DOHH2 (cell line): ENCODE results near the gene BCAR3.

Source experiments
- EZH2phosphoT487 ChIP-seq: fragments of 200-600 bp; sonication (generic); IDR thresholded peaks from 2 replicates; pipeline ENCODE4 v1.6.1; 2017; ENCODE audit warnings: borderline replicate concordance, mild to moderate bottlenecking, antibody characterized with exemption, low read length, moderate library complexity, mixed read lengths
- TF ChIP-seq, protein P1 (sequence below): fragments of 200-600 bp; sonication (generic); IDR thresholded peaks from one replicate; pipeline ENCODE4 v1.5.1; 2014; ENCODE audit warnings: antibody characterized with exemption, mild to moderate bottlenecking, low read depth, low read length; ENCODE audit not compliant: poor library complexity, severe bottlenecking

DNA sequence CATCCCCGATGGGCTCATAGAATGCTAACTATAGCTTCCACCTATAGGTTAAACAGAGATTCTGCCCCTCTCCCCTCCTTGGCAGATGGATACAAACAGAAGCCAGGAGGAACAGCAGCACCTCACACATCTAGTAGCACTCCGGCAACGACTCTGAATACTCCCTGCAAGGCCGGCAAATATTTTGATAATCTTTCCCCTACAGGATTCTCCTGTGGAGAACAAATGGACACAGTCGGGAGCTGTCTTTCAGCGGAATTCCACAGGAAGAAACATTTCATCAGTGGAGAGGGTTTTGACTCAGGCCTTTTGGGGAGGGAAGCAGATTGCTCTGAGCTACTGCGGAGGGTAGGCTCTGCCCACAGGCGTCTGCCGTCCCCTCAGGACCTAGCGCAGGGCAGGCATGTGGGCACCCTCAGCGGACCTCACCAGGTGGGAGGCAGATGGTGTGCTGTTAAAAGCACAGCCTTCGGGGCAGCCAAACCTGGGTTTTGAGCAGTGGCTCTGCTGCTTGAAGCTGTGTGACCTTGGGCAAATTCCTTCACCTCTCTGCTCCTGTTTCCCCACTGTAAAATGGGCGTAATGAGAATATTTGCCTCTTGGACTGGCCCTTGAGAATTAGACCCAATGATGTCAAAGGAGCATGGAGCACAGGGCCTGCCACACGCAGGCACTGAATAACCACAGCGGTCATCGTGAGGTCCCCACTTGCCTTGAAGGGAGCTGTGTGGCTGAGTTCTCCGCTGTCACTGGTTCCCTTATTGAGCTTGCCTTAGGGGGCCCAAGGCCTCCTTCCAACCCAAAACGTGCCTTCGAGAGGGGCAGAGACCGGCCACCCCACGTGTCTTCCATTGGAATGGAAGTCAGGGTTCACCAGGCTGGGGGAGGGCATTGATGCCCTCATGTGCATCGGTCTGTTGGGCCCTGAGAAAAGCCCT, 19.2 kb upstream of the BCAR3 start:
- TF ChIP-seq, protein P1, sequence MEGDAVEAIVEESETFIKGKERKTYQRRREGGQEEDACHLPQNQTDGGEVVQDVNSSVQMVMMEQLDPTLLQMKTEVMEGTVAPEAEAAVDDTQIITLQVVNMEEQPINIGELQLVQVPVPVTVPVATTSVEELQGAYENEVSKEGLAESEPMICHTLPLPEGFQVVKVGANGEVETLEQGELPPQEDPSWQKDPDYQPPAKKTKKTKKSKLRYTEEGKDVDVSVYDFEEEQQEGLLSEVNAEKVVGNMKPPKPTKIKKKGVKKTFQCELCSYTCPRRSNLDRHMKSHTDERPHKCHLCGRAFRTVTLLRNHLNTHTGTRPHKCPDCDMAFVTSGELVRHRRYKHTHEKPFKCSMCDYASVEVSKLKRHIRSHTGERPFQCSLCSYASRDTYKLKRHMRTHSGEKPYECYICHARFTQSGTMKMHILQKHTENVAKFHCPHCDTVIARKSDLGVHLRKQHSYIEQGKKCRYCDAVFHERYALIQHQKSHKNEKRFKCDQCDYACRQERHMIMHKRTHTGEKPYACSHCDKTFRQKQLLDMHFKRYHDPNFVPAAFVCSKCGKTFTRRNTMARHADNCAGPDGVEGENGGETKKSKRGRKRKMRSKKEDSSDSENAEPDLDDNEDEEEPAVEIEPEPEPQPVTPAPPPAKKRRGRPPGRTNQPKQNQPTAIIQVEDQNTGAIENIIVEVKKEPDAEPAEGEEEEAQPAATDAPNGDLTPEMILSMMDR, result no peak
- TF ChIP-seq EZH2phosphoT487, result no peak
